NCI-H1694 (cell line): ENCODE results near the gene FAM117B.

Experiments used
- DNase-seq: peaks from one replicate; lab custom pipeline; 2025; lab: John Stamatoyannopoulos, UW

FAM117B gene

GRCh38 chr2:202634556-202635427 lies at the start of gene FAM117B:
TSS of gene FAM117B (plus strand) at chr2:202634969. CDS start at chr2:202635188, 219 bp downstream.
- DNase-seq: peak; percentile 97

- peak; percentile 70 for DNase-seq
Observed at GRCh38 chr2:202588647-202589581, 45.9 kb upstream of the FAM117B start.

GRCh38 chr2:202589582-202589949 lies 45.2 kb upstream of the FAM117B start:
- no peak for DNase-seq

GRCh38 chr2:202592566-202592965 lies 42.2 kb upstream of the FAM117B start:
- DNase-seq: no peak

- no peak for DNase-seq
Observed at GRCh38 chr2:202599105-202599504, 35.7 kb upstream of the FAM117B start.

GRCh38 chr2:202599911-202600310 lies 34.9 kb upstream of the FAM117B start:
- DNase-seq: no peak

- DNase-seq: no peak
Observed at GRCh38 chr2:202604699-202605098, 30.1 kb upstream of the FAM117B start.

GRCh38 chr2:202605174-202605573 lies 29.6 kb upstream of the FAM117B start:
- DNase-seq: no peak

GRCh38 chr2:202608142-202608852 lies 26.5 kb upstream of the FAM117B start:
- no peak for DNase-seq

GRCh38 chr2:202609381-202610145 lies 25.2 kb upstream of the FAM117B start:
- no peak for DNase-seq

GRCh38 chr2:202610380-202610779 lies 24.4 kb upstream of the FAM117B start:
- no peak for DNase-seq

- DNase-seq: no peak
Observed at GRCh38 chr2:202612145-202612544, 22.6 kb upstream of the FAM117B start.

- DNase-seq: no peak
Observed at GRCh38 chr2:202613479-202613878, 21.3 kb upstream of the FAM117B start.

- DNase-seq: no peak
Observed at GRCh38 chr2:202624133-202624532, 10.6 kb upstream of the FAM117B start.

- no peak for DNase-seq
Observed at GRCh38 chr2:202627042-202627441, 7.7 kb upstream of the FAM117B start.

- DNase-seq: no peak
Observed at GRCh38 chr2:202628646-202629198, 6.0 kb upstream of the FAM117B start.

- DNase-seq: no peak
Observed at GRCh38 chr2:202632682-202633290, 2.0 kb upstream of the FAM117B start.

- no peak for DNase-seq
Observed at GRCh38 chr2:202633470-202633869, 1.3 kb upstream of the FAM117B start.

GRCh38 chr2:202635428-202636212 lies 851 bp downstream of the FAM117B start:
- peak; percentile 50 for DNase-seq

- DNase-seq: no peak
Observed at GRCh38 chr2:202636213-202636513, 1.4 kb downstream of the FAM117B start.
